Endothelial cell of umbilical vein (primary cell): Measurements from ENCODE around the gene TMEM239. TPM values are rescaled to one million over a fixed set of nuclear protein-coding genes. Genes with fewer than 3 reads are reported as not detected.
A peak's percentile ranks its signal among the peaks of the same experiment; 100 is the strongest.

ENCODE experiments used
- BruUV-seq: library from RNA; stranded (reverse); fragments of 400-500 nt; replicated peaks from 2 replicates; lab custom pipeline; 2021; lab: Mats Ljungman, UMichigan
- CTCF ChIA-PET: fragments of 300-600, 350-600 bp; sonication (Branson Sonifier 250); formaldehyde crosslinking; loops from one replicate; lab custom pipeline; 2021; ENCODE audit warnings: antibody characterized with exemption, inconsistent platforms; lab: Charles Lee
- POLR2A ChIA-PET: fragments of 300-600, 350-600 bp; sonication (Branson Sonifier 250); formaldehyde crosslinking; loops from one replicate; lab custom pipeline; 2021; ENCODE audit warnings: antibody characterized with exemption, inconsistent platforms; lab: Charles Lee
- DNase-seq: peaks from one replicate; pipeline ENCODE4 v3.0.0-alpha.2; 2011; ENCODE audit warnings: low read depth, low spot score
- FAIRE-seq: peaks from 2 replicates; lab custom pipeline; 2011; peaks lifted over from hg19 to GRCh38; lab: Jason Lieb, UNC
- H2AFZ ChIP-seq: 2 replicates; pipeline ENCODE4 v1.6.0; 2012; ENCODE audit warnings: low read depth, low read length, control low read depth, inconsistent platforms
- H3K27ac ChIP-seq: 2 replicates; pipeline ENCODE4 v1.5.1; 2011; ENCODE audit warnings: low read depth, mild to moderate bottlenecking, control low read depth, low read length, moderate library complexity; ENCODE audit not compliant: insufficient read depth
- H3K27me3 ChIP-seq, 2 experiments: 2 replicates each; pipeline versions ENCODE4 v1.6.0 to v1.6.1; 2011; ENCODE audit warnings: low read length in 2 of 2, mixed read lengths in 1 of 2; ENCODE audit not compliant: control insufficient read depth in 2 of 2, insufficient read depth in 2 of 2
- H3K36me3 ChIP-seq, 2 experiments: 2 replicates in 1 of 2; 3 replicates in 1 of 2; pipeline ENCODE4 v1.5.1; 2011; ENCODE audit warnings: low read length in 2 of 2, mild to moderate bottlenecking in 1 of 2, moderate library complexity in 1 of 2; ENCODE audit not compliant: control insufficient read depth in 2 of 2, insufficient read depth in 2 of 2; ENCODE audit errors: extremely low read depth in 1 of 2
- H3K4me1 ChIP-seq: 3 replicates; pipeline ENCODE4 v1.5.1; 2011; ENCODE audit warnings: mild to moderate bottlenecking, low read length; ENCODE audit not compliant: control insufficient read depth, insufficient read depth; ENCODE audit errors: extremely low read depth
- H3K4me2 ChIP-seq: 2 replicates; pipeline ENCODE4 v1.6.1; 2011; ENCODE audit warnings: low read length, control low read depth, mixed read lengths; ENCODE audit not compliant: insufficient read depth
- H3K4me3 ChIP-seq, 3 experiments: fragments of 200-600 bp in 1 of 3; sonication (generic), shearing (Covaris generic) in 1 of 3; replicated peaks in 1 of 3; 2 replicates each; pipeline ENCODE4 v1.5.1; 2011 to 2016; ENCODE audit warnings: control low read depth in 3 of 3, low read length in 3 of 3, mild to moderate bottlenecking in 2 of 3, inconsistent platforms in 1 of 3, low read depth in 1 of 3, moderate library complexity in 1 of 3; ENCODE audit not compliant: insufficient read depth in 1 of 3
- H3K79me2 ChIP-seq: 2 replicates; pipeline ENCODE4 v1.6.0; 2012; ENCODE audit warnings: low read length, inconsistent platforms; ENCODE audit not compliant: control insufficient read depth, insufficient read depth
- H3K9ac ChIP-seq: replicated peaks from 2 replicates; pipeline ENCODE3; 2011; ENCODE audit warnings: low read length, control low read depth; ENCODE audit not compliant: insufficient read depth; ENCODE audit errors: extremely low read depth
- H3K9me1 ChIP-seq: replicated peaks from 3 replicates; pipeline ENCODE4 v1.6.0; 2011; ENCODE audit warnings: mild to moderate bottlenecking, low read length; ENCODE audit not compliant: control insufficient read depth, insufficient read depth; ENCODE audit errors: extremely low read depth
- H3K9me3 ChIP-seq: replicated peaks from 2 replicates; pipeline ENCODE4 v1.5.1; 2012; ENCODE audit warnings: low read length, inconsistent platforms; ENCODE audit not compliant: control insufficient read depth, insufficient read depth
- H4K20me1 ChIP-seq: replicated peaks from 2 replicates; pipeline ENCODE3; 2011; ENCODE audit warnings: mild to moderate bottlenecking, low read length; ENCODE audit not compliant: control insufficient read depth, insufficient read depth; ENCODE audit errors: extremely low read depth
- EZH2 ChIP-seq: IDR thresholded peaks from 2 replicates; pipeline ENCODE4 v1.6.1; 2012; ENCODE audit warnings: borderline replicate concordance, low read depth, mild to moderate bottlenecking, moderate library complexity, low read length, inconsistent platforms; ENCODE audit not compliant: severe bottlenecking
- FOS ChIP-seq: IDR thresholded peaks from 2 replicates; pipeline ENCODE4 v1.6.1; 2011; ENCODE audit warnings: mild to moderate bottlenecking, low read length, moderate library complexity, borderline replicate concordance; ENCODE audit not compliant: insufficient read depth
- GATA2 ChIP-seq: IDR thresholded peaks from 2 replicates; pipeline ENCODE4 v1.7.0; 2011; ENCODE audit warnings: low read depth, mild to moderate bottlenecking, moderate library complexity, mixed read lengths, low read length; ENCODE audit not compliant: insufficient read length, insufficient read depth
- MYC ChIP-seq: IDR thresholded peaks from one replicate; pipeline ENCODE4 v1.6.1; 2011; ENCODE audit warnings: mild to moderate bottlenecking, low read depth, low read length
- POLR2A ChIP-seq: IDR thresholded peaks from 2 replicates; pipeline ENCODE4 v1.6.1; 2012; ENCODE audit warnings: low read depth, mild to moderate bottlenecking, control low read depth, low read length
- POLR2AphosphoS5 ChIP-seq: IDR thresholded peaks from 2 replicates; pipeline ENCODE4 v1.6.1; 2012; ENCODE audit warnings: low read depth, mild to moderate bottlenecking, control low read depth, low read length, moderate library complexity; ENCODE audit not compliant: insufficient read depth
- dilution Hi-C: fragments of 300-500 bp; cut with MboI; formaldehyde crosslinking; loops from one replicate; pipeline ENCODE4 v1.15.0; 2019; ENCODE audit warnings: low sequenced_read_pairs; ENCODE audit not compliant: extremely low pct_ligation_motif_present
- intact Hi-C: fragments of 100-400 bp; cut with micrococcal nuclease; formaldehyde crosslinking; loops from one replicate; pipeline ENCODE4 v1.10.0; 2022
- polyA plus RNA-seq, 4 experiments: library from polyadenylated mRNA; depleted of rRNA in 3 of 4; stranded (reverse) in 3 of 4; unstranded in 1 of 4; fragments of >200 nt; gene quantifications; 2 replicates each; pipeline versions ENCODE4 v1.2.1 to v1.2.3, GENCODE V29; 2011 to 2012; ENCODE audit warnings: missing spikeins in 1 of 4
- total RNA-seq: library from RNA; stranded (reverse); gene quantifications from 2 replicates; pipeline ENCODE4 v1.2.3, GENCODE V29; 2021
- TF ChIP-seq, protein P1 (sequence below): IDR thresholded peaks from 2 replicates; pipeline ENCODE4 v1.6.1; 2011; ENCODE audit not compliant: insufficient read depth, insufficient read length
- TF ChIP-seq, protein P2 (sequence below), 2 donors: IDR thresholded peaks; 1 replicate in 1 of 2; 2 replicates in 1 of 2; pipeline ENCODE4 v1.5.1; 2011; ENCODE audit warnings: low read length in 2 of 2, mild to moderate bottlenecking in 2 of 2, moderate library complexity in 2 of 2, control low read depth in 1 of 2, inconsistent platforms in 1 of 2, low read depth in 1 of 2; ENCODE audit not compliant: insufficient read depth in 1 of 2; ENCODE audit errors: extremely low read depth in 1 of 2

The TMEM239 gene
- total and polyA plus RNA-seq, 2 donors (not counting 3 experiments of a cell fraction or from before 2014, with no cell fraction given): not detected

- FAIRE-seq (peak; percentile 12), DNase-seq (no peak)
- H3K9ac ChIP-seq: no peak overlapping the region
- peak overlapping the region; percentile 33 for H3K4me2 ChIP-seq
- TSS peak; percentile 63 for BruUV-seq
- H3K79me2 ChIP-seq: no peaks in the 10 kb centered on the region
- intact Hi-C loops: no loop called here
- H3K27me3 ChIP-seq: peaks cover 53 to 65% of the 10 kb centered on the region in 2 experiments
- no peaks in the 10 kb centered on the region for H3K36me3 ChIP-seq
- no peak overlapping the region for H2AFZ ChIP-seq
- no peak overlapping the region for H3K27ac ChIP-seq
- ChIA-PET CTCF (interaction anchor here (0.7 to 2.6 kb wide), 3 partner anchors 11 to 51 kb away, joined by 3 to 6 read pairs (median 5); no protein-coding TSS in a partner anchor), POLR2A (no interaction called here)
- TF ChIP-seq GATA2: no peak
- TF ChIP-seq EZH2: no peak
- TF ChIP-seq, protein P1, sequence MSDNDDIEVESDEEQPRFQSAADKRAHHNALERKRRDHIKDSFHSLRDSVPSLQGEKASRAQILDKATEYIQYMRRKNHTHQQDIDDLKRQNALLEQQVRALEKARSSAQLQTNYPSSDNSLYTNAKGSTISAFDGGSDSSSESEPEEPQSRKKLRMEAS: no peak
- TF ChIP-seq POLR2AphosphoS5: no peak
- no peak for TF ChIP-seq FOS
- no peak for TF ChIP-seq MYC
- TF ChIP-seq, protein P2, sequence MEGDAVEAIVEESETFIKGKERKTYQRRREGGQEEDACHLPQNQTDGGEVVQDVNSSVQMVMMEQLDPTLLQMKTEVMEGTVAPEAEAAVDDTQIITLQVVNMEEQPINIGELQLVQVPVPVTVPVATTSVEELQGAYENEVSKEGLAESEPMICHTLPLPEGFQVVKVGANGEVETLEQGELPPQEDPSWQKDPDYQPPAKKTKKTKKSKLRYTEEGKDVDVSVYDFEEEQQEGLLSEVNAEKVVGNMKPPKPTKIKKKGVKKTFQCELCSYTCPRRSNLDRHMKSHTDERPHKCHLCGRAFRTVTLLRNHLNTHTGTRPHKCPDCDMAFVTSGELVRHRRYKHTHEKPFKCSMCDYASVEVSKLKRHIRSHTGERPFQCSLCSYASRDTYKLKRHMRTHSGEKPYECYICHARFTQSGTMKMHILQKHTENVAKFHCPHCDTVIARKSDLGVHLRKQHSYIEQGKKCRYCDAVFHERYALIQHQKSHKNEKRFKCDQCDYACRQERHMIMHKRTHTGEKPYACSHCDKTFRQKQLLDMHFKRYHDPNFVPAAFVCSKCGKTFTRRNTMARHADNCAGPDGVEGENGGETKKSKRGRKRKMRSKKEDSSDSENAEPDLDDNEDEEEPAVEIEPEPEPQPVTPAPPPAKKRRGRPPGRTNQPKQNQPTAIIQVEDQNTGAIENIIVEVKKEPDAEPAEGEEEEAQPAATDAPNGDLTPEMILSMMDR (IDR thresholded peaks at IDR 0.05; ENCODE audit: extremely low read depth in 1 of 2, insufficient read depth in 1 of 2, low read depth in 1 of 2, low read length in 2 of 2): no peak
- TF ChIP-seq POLR2A: no peak
- H3K4me1 ChIP-seq: peaks cover 6% of the 10 kb centered on the region
- H3K9me1 ChIP-seq: no peaks in the 10 kb centered on the region
- no peaks in the 10 kb centered on the region for H4K20me1 ChIP-seq
- dilution Hi-C loops: no loop called here
- H3K9me3 ChIP-seq: no peaks in the 10 kb centered on the region
- no peak overlapping the region for H3K4me3 ChIP-seq
Observed at GRCh38 chr20:2801286-2801728, 14.9 kb upstream of the TMEM239 start.
